Limb (tissue), 2 donors: Measurements from ENCODE around the gene ETS1.

Source experiments
- DNase-seq, 2 donors: peaks; one replicate each; pipeline ENCODE4 v3.0.0-alpha.2; 2016; ENCODE audit errors: extremely low spot score in 2 of 2

ETS1 gene

DNA sequence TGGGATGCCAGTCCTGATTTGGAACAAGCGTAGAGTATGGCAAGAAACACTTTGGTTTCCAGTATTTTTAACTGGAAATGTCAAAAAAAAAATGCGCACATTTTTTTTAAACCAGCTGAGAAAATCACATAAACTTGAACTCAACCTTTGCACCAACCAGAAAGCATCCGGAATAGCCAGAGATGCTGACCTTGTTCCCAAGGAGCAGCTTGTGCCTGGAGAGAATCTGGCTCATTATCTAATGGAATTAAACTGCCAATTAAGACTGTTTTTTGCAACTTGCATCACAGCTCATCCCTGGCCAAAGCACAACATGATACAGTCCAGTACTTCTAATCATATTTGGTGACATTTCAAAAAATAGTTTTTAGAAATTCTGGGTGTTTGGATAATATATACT, 8.4 kb upstream of the ETS1 start:
- no peak for DNase-seq

DNA sequence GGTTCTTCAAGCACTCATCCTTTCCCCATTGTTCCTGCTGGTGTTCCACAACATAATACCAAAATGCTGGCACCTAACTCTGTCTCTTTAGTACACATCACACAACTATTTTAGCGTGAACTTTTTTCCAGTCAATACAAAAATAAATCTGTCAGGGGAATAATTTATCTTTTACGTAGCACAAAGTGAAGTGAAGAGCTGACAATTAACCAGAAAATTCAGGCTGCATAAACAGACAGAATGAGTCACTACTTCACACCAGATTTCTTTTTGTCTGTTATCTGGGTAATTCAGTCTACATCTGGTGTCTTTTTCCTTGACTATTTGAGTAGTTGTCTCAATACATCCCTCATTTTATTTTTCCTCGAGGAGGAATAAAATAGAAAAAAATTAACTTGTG, 7.9 kb upstream of the ETS1 start:
- DNase-seq: no peak

DNA sequence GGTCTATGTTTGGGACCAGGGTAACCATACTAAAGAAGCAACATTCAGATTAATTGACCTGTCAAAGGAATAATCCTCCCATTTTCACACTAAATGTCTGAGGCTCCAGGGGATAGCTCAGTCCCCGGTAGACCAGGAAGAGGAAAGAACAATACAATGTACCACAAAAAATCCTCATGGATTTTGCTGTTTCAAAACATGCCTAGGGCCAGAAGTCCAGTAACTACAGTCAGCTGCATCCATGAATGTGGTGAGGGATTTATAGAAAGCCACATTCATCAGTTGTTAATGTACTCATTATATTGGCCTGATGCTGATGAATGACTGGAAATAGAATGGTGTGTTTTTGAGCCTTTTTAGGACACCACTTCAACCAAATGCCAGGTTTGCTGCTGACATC, 6.9 kb upstream of the ETS1 start:
- no peak for DNase-seq

DNA sequence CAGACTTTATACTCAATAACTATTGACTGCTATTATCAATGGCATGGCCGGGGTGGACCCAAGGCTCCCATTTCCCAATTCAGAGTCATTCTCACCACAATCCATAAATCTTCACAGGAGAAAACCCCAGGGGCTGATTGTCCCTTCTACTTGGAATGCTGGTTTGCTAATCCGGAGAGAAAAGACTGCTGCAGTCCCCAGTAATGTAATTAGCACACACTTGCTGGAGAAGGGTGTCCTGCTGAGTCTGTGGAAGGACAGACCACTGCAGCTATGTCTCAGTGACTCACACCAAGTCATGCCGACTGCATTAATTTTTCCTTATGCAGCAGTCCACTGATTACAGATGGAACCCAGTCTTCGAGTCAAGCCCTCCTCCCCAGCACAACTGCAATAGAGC, 5.9 kb upstream of the ETS1 start:
- DNase-seq: no peak

DNA sequence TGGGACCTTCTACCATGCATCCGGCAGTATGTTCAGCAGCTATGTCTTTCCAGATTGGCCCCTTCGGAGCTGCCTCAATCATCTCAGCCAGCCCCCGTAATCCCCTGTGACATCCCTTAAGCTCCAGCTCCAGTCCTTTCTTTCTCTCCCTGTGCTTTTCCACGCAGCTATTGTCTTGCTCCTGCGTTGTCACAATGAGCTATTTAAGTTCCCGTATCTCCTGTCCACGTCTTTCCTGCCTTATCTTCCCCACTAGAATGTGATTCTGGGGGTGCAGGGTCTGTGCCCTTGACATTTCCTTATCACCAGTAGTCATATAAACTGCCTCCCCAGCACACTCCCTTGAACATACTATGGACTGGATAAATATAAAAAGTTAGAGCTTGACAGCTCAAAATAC, 5.1 kb upstream of the ETS1 start:
- DNase-seq: no peak

DNA sequence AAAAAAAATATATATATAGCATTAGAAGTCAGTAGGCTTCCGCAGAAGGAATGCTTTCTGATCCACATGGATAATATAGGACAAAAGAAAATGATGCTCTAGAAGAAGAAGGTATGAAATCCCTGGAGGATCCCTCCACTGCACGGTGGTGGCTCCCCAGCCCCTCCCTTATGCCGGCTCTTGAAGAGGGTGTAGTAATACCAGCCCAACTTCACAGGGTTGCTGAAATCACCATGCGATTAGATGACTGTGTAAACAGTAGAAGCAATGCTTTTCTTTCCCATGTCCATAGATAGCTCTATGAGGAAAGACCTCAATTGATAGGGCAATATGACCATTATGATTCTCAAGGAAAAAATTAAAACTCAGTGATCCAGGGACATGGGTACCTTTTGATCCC, 3.2 kb upstream of the ETS1 start:
- no peak for DNase-seq

DNA sequence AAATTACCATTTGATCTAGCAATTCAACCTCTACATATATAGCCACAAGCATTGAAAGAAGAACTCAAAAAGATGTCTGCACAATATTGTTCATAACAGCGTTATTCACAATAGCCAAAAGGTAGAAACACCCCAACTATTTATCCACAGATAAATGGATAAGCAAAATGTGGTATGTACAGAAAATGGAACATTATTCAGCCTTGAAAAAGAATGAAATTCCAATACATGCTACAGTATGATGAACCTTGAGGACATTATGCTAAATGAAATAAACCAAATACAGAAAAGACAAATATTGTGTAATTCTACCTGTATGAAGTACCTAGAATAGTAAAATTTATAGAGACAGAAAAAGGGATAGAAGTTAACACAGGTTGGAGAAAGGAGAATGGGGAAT, 2.6 kb upstream of the ETS1 start:
- no peak for DNase-seq

DNA sequence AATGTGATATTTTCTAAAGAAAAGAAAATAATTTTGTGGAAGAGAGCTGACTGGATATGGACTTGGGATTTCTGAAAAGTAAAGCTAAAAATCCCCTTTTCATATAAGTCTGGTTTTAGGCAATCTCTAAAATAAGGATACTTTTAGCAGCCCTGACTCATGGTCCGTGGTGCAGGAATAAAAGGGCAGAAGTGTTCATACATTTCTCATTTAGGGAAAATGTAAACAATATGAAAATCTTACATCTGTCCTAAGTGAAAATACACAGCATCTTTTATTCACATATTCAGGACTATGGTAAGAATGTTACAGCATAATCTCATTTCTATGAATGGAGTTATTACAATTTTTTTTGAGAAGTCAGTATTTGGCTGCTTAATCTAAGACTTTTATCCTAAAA, 735 bp upstream of the ETS1 start:
- DNase-seq: no peak

DNA sequence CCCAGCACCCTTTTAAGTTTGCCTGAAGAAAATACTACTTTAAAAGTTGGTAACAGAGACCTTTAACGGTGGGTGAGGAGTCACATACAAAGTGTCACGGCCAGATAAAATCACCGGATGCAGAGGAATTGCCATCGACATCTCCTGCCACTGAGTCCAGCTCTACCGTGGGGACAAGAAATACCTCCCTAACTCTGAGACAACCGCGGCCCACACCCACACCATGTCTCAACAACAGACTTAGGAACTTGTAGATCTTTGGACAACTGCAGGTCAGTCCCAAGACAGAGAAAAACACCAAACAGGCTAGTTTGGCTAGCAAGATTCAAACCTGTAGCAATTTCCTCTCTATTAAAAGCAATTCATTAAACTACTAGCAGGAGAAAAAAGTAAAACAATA, 669 bp downstream of the ETS1 start:
- no peak for DNase-seq

DNA sequence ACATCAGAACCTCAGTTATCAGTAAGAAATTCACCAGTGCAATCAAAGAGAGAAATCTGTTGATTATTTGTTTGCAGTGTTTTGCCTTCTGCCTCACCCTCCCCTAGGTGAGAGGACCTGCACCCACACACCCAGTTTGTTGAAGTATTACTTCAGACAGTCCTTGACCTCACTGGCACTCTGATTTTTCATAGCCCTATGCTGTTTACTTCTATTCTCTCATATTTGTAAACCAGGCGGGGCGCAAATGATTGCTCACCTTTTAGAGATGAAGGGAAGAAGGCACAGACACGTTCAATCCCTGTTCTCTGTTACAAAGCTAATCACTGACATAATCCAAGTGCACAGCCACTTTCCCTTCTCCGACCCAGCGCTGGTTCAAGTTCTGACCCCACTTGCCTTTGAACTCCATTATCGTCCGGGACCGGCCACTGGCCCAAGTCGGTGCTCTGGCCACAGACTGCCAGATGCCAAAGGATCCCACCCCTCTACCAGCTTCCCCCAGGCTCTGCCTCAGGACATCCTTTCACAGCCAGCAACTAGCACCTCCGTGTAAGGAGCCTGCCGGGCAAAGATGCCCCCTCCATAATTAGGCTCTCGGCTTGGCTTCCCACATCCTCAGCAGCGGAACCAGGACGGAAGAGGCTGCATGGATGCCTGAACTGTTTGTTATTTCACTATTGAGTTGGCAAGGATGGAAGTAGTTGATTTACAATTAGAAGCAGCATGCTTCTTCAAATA, 1.7 kb downstream of the ETS1 start:
- DNase-seq: no peak

DNA sequence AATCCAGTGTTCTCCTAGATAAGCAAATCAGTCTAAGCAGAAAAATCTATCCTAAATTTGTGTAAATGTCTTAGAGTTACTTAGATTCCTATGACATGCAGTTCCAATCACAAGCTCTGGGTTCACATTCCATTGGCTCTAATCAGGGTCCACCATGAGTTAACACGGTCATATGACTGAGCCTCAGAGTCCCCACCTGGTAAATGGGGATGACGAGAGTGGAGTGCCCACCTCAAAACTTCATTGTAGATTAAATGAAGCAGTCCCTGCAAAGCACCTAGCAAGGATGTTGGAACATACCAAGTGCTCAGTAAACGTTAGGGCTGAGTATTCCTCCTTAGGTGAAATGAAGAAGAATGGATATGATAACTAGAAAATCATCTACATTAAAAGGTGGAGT, 3.1 kb downstream of the ETS1 start:
- DNase-seq: no peak

DNA sequence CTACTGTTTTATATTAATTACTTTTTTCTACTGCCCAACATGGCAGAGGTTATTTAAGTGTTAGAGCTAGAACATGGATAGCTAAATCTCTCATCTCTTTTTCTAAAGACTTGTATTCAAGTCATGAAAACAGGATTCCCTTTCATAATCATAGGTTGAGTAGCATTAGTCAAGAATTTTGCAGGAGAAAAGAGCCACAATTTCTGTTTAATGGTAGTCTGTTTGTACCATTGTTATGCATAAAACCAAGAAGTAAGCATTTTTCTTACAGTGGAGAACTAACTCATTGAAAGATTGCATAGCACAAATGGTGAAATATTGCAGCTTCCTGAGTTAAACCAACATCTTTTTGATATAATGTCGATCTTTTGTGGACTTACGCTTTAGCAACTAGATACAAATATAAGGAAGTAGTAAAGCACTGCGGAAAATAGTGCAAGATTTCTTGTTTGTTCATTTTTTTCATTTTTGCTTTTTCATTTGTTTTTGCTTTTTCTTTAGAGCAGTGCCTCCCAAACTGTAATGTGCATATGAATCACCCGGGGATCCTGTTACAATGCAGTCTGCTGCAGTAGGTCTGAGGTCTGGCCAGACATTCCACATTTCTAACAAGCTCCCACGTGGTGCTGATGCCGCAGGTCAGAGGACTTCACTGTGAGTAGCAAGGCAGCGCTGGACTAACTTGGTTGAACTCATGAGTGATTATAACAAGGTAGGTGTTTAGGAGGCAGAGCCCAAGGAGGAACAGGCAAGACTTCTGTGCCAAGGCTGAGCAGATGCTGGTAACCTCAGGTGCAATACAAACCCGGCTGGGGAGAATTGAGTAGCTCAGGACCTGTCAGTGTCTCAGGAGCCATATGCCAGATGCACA, 4.6 kb downstream of the ETS1 start:
- DNase-seq: peak in 1 of 2 donors; percentile 41

DNA sequence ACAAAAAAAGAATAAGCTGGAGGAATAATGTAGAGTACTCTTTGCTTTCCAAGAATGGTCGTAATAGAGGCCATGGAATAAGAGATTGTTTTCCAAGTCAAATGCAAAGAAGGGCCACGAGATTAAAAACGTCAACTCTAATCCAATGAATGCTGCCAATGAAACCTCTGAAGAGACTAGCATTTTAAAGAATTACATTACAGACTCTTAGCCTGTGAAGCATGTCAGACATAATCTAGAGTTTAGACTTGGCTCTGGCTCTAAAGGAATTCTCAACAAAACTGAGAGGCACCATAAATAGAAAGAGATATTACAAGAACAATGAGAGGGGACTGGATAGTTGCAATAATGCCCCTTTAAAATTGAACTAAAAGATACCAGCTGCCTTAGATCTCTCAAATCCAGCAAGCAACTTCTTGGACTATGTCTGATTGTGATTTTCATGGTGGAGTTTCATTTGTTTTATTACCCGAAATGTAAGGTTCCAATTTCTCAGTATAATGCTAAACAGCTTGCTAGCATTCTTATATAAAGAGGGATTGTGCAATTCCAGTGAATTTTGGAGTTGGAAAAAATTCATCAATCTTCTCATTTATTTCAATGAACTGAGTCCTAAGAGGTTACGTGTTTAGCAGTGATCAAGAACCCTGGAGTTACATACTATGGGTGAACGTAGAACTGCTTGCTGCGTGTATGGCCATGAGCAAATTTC, 5.6 kb downstream of the ETS1 start:
- DNase-seq: no peak

DNA sequence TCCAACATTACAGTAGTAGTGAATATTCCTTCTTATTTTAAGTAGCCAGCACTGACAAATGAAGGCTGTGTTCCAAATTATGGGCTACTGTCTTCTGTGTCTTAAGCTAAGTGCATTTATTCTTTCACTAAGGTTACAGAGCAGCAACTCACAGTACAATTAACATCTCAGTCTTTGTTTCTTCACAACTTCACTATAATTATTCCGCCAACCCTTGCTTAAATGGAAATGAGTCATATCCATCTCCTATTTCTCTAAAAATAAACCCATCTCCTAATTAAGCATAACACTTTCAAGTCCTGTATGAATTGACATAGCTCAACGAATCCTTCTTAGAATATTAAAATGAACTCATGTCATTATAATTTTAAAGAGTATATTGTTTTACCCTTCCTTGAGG, 6.7 kb downstream of the ETS1 start:
- no peak for DNase-seq

DNA sequence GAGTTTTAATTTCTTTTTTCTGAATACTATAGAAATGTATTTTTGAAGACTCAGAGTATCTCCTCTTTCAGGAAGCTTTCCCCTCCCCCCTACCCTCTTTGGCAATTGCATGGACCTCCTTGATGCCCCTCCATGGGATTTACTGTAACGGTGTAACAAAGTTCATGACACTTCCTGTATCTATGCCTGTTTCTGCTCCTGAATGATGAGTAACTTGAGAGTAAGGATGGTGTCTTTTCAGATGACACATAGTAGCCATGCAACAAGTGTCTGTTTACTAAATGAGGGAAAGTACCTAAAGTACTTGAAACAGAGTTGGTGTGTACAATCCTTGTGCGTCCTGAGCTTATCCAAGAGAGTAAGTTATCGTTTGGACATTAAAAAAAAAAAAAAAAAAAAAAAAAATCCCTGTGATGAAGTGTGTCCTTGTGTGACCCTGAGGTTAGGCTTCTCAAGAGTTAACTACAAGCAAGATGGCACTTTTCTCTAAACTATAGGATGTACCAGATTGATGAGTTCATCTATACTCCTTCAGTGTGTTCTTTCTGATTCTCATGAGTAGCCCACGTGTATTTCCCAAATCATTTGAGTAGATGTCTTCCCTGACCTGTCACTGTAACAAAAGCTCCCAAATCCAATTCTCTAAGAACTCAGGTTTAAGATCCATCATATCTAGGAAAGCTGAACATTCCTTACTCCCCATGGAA, 7.4 kb downstream of the ETS1 start:
- no peak for DNase-seq

DNA sequence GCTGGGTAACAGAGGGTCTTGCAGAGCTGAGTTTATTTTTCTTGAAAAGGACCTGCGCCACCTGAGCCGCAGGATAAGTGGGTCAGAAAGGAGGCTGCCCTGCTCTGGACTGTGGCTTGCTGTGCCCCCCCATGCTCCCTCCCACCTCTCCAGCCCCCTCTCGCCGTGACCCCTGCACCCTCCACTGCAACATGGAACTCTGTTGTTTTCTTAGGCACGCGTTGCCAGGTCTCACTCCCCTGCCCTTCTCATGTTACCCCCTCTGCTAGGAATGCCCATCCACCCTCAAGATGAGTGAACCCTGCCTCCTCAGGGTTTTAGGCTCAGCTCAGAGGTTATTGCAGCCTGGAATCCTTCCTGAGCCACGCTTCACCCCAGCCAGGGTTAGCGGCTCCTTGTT, 10.8 kb downstream of the ETS1 start:
- DNase-seq: no peak

DNA sequence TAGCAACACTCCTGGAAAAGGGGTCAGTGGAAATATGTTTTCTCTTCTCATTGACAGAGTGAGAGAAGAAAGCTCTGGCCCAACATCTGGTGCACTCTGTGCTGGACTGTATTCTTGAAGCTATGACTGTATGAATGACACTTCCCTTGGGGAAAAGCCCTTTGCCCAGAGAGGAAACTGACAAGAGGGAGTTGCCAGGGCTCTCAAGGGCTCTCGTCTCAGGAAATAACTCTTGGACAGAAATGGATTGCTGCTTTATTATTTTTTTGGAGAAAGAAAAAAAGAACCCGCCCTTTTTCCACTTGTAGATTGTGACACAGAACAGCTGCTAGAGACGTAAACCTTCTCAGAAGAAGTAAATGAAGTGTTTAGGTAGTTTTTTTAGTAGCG, 11.4 kb downstream of the ETS1 start:
- DNase-seq: peak in 1 of 2 donors; percentile 51

DNA sequence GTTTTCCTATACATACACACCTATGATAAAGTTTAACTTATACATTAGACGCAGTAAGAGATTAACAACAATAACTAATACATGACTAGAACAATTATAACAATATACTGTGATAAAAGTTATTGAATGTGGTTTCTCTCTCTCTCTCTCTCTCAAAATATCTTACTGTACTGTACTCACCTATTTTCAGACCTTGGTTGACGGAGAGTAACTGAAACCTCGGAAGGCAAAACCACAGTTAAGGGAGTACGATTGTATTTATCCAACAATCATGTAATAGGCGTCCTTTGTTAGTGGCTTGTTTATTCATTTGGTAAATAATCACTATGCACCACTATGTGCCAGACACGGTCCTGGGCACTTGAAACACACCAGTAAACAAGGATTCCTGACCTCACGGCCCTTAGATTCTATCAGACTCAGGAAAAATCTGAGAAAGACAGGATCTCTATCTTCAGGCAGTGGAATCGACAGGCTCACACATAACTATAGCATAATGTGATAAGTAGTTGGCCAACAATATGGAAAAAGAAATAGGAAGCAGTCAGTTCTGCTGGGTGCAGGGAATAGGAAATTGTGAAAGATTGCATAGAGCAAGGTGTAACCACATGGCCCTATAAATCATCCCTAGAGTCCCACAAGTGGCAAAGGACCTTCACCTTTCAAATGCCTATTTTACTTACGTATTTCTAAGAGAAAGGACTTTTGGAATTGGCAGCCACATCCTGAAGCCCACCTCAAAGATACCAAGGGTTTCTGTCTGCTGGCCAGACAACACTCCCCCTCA, 12.0 kb downstream of the ETS1 start:
- no peak for DNase-seq

DNA sequence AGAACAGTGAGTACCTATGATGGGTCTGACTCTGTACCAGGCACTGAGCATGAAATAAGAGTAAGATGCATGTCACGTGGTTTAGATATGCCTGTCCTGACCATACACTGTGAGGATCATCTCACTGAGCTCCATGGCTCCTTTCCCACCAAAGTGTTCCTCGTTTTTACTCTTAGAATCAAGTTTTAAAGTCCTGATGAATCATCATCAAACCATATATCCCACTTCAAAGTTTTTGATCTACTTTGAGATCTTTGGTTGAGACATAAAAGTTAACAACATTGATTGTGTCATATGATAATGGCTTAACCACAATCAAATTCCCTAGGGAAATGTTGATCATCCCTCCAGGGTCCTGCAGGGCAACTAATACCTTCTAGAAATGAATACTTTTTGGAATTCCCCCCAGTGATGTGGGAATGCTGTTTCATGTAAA, 12.8 kb downstream of the ETS1 start:
- no peak for DNase-seq

DNA sequence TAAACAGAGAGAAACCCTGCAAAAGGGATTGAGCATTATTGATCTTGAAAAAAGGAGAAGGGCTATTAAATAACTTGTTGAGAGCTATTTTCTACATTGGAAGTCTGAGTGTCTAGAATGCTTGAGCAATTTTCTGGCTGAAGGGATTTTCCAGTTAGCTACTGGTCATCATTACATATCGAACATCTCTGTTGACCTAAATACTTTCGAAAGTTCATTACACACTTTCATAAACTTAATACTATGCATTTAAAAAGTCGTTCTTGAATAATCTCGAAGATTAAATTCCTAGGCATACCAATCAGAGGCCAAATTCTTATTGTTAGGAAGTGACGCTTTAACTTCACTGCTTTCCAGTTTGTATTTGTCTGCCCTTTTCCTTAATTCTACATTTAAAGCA, 13.7 kb downstream of the ETS1 start:
- DNase-seq: no peak

DNA sequence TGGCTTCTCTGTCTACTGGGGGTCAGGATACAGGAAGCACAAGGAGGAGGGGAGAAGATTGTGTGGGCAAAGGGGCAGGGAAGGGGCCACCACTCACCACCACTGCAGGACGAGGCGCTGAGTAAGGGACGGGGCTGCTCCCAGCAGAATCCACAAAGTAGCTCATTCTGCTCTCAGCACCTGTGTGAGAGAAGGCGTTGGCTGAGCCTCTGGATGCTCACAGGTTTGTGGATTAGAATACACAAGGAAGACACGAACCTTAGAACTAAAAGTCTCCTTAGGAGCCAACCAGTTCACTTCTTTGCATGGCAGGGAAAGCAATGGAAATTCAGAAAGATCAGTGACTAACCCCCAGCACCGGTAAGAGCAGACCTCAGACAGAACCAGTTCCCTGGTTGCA, 14.4 kb downstream of the ETS1 start:
- no peak for DNase-seq
